ENCODE results near the gene TBC1D2B.

TBC1D2B gene

DNA sequence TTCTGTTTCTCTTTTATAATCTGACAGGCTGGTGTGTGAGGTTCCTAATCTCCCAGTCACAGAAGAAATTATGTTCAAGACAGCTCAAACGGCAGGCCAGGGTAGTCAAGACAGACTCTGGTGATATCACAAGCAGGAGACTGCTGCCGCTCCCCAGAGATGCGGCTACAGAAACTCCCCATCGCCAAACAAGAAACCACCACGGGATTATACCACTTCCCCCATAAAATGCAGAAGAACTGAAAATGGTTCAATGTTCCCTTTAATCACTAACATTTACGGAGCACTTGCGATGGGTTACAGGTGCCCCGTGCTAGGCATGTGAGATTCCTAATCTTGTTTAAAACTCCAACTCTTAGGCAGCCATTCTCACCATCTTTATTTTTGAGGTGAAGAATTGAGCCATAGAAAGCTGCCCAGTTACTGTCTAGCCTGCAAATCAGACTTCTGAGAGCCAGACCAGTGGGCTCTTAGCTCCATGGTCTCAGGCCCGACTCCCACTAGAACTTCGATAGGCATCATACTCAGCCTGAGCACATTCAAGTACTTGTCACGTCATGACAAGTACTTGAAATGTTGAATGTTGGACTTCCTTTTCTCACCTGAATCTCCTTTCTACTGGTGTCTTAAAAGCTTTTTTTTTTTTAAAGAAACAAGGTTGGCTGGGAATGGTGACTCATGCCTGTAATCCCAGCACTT is 58.4 kb downstream of the TBC1D2B start:
- no CpG with 5 or more reads among the region's 11 CpGs for WGBS, 2 donors (ENCODE audit: extremely low coverage in 2 of 2, insufficient read length in 2 of 2, insufficient replicate concordance in 1 of 2)
- Histone ChIP-seq H2AFZ (ENCODE audit: low read length) (no peak overlapping the region), H2AK5ac (ENCODE audit: low read depth, low read length) (no peak overlapping the region), H3K36me3 (replicated peaks in 1 of 2; ENCODE audit: control insufficient read depth in 2 of 2, insufficient read depth in 2 of 2, low read length in 2 of 2) (peaks cover 9 to 38% of the 10 kb centered on the region in 2 donors), H3K23ac (ENCODE audit: low read depth, low read length, poor library complexity) (no peak overlapping the region), H3K4me3 (ENCODE audit: low read length in 2 of 2) (no peak overlapping the region), H3K4me2 (ENCODE audit: insufficient read depth, low read length, poor library complexity, severe bottlenecking) (no peak overlapping the region), H3K18ac (ENCODE audit: low read length) (no peak overlapping the region), H2BK120ac (ENCODE audit: low read depth, low read length) (no peak overlapping the region), H3K27me3 (ENCODE audit: control insufficient read depth in 3 of 3, insufficient read depth in 3 of 3, low read depth in 1 of 3, low read length in 3 of 3) (no peaks in the 10 kb centered on the region), H3K4me1 (ENCODE audit: control insufficient read depth in 2 of 2, insufficient read depth in 1 of 2, low read depth in 1 of 2, low read length in 2 of 2) (peaks cover 0 to 1% of the 10 kb centered on the region in 2 donors), H2BK15ac (ENCODE audit: low read length) (no peak overlapping the region), H3K9ac (ENCODE audit: low read depth, low read length, poor library complexity) (no peak overlapping the region), H2BK12ac (ENCODE audit: low read length) (no peak overlapping the region), H2BK5ac (ENCODE audit: low read length) (no peak overlapping the region), H3K4ac (ENCODE audit: low read length) (no peak overlapping the region), H3K79me1 (ENCODE audit: low read depth, low read length) (no peaks in the 10 kb centered on the region), H4K91ac (ENCODE audit: low read depth, low read length, poor library complexity) (no peak overlapping the region), H3K14ac (ENCODE audit: low read length) (no peak overlapping the region), H4K8ac (ENCODE audit: low read depth, low read length) (no peak overlapping the region), H3K27ac (replicated peaks; ENCODE audit: low read length) (no peak overlapping the region), H3K9me3 (replicated peaks in 1 of 2; ENCODE audit: control insufficient read depth in 2 of 2, insufficient read depth in 1 of 2, low read depth in 1 of 2, low read length in 2 of 2) (no peaks in the 10 kb centered on the region)
- DNase-seq (ENCODE audit: low spot score) = no peak

GRCh38 chr15:78018445-78018844 is 59.1 kb downstream of the TBC1D2B start:
- Histone ChIP-seq H3K18ac (ENCODE audit: low read length) (no peak overlapping the region), H4K8ac (ENCODE audit: low read depth, low read length) (no peak overlapping the region), H2AFZ (ENCODE audit: low read length) (no peak overlapping the region), H3K79me1 (ENCODE audit: low read depth, low read length) (no peaks in the 10 kb centered on the region), H2BK120ac (ENCODE audit: low read depth, low read length) (no peak overlapping the region), H4K91ac (ENCODE audit: low read depth, low read length, poor library complexity) (no peak overlapping the region), H3K9me3 (replicated peaks in 1 of 2; ENCODE audit: control insufficient read depth in 2 of 2, insufficient read depth in 1 of 2, low read depth in 1 of 2, low read length in 2 of 2) (no peaks in the 10 kb centered on the region), H3K23ac (ENCODE audit: low read depth, low read length, poor library complexity) (no peak overlapping the region), H3K4me2 (ENCODE audit: insufficient read depth, low read length, poor library complexity, severe bottlenecking) (no peak overlapping the region), H3K36me3 (replicated peaks in 1 of 2; ENCODE audit: control insufficient read depth in 2 of 2, insufficient read depth in 2 of 2, low read length in 2 of 2) (peaks cover 7 to 32% of the 10 kb centered on the region in 2 donors), H2AK5ac (ENCODE audit: low read depth, low read length) (no peak overlapping the region), H3K4ac (ENCODE audit: low read length) (no peak overlapping the region), H3K9ac (ENCODE audit: low read depth, low read length, poor library complexity) (no peak overlapping the region), H2BK5ac (ENCODE audit: low read length) (no peak overlapping the region), H2BK15ac (ENCODE audit: low read length) (no peak overlapping the region), H3K4me1 (ENCODE audit: control insufficient read depth in 2 of 2, insufficient read depth in 1 of 2, low read depth in 1 of 2, low read length in 2 of 2) (peaks cover 0 to 1% of the 10 kb centered on the region in 2 donors), H3K27me3 (ENCODE audit: control insufficient read depth in 3 of 3, insufficient read depth in 3 of 3, low read depth in 1 of 3, low read length in 3 of 3) (no peaks in the 10 kb centered on the region), H3K4me3 (ENCODE audit: low read length in 2 of 2) (no peak overlapping the region), H3K14ac (ENCODE audit: low read length) (no peak overlapping the region), H2BK12ac (ENCODE audit: low read length) (no peak overlapping the region), H3K27ac (replicated peaks; ENCODE audit: low read length) (no peak overlapping the region)
- WGBS, 2 donors (ENCODE audit: extremely low coverage in 2 of 2, insufficient read length in 2 of 2, insufficient replicate concordance in 1 of 2) = no CpG with 5 or more reads among the region's 4 CpGs
- DNase-seq (ENCODE audit: low spot score) = no peak

DNA sequence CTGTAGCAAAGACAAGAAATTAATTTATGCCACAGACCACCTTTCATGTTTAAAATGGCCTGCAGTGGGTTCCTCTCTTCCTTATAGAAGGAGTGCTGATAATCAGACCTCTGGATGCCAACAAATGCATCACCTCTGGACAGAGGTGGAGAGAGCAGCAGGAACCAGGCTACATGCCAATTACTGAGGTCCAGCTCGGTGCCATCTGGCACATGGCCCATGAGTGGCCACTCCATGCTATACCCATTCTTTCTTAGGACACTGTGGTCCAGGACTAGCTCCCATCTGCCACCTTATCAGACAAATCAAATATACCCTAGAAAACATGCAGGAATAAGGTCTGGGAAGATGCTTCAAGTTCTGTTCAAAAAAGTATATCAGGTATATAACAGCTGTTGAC is 60.7 kb downstream of the TBC1D2B start:
- H2AK5ac ChIP-seq (ENCODE audit: low read depth, low read length) = no peak overlapping the region
- no peak overlapping the region for H3K18ac ChIP-seq (ENCODE audit: low read length)
- H2AFZ ChIP-seq (ENCODE audit: low read length) = no peak overlapping the region
- H3K27me3 ChIP-seq (ENCODE audit: control insufficient read depth in 3 of 3, insufficient read depth in 3 of 3, low read depth in 1 of 3, low read length in 3 of 3) = no peaks in the 10 kb centered on the region
- H2BK12ac ChIP-seq (ENCODE audit: low read length) = no peak overlapping the region
- H2BK120ac ChIP-seq (ENCODE audit: low read depth, low read length) = no peak overlapping the region
- H3K4me3 ChIP-seq (ENCODE audit: low read length in 2 of 2) = no peak overlapping the region
- H3K36me3 ChIP-seq (replicated peaks in 1 of 2; ENCODE audit: control insufficient read depth in 2 of 2, insufficient read depth in 2 of 2, low read length in 2 of 2) = peaks cover 16 to 37% of the 10 kb centered on the region in 2 donors
- no peak overlapping the region for H3K4me2 ChIP-seq (ENCODE audit: insufficient read depth, low read length, poor library complexity, severe bottlenecking)
- no peaks in the 10 kb centered on the region for H3K9me3 ChIP-seq (replicated peaks in 1 of 2; ENCODE audit: control insufficient read depth in 2 of 2, insufficient read depth in 1 of 2, low read depth in 1 of 2, low read length in 2 of 2)
- H3K4me1 ChIP-seq (ENCODE audit: control insufficient read depth in 2 of 2, insufficient read depth in 1 of 2, low read depth in 1 of 2, low read length in 2 of 2) = peaks cover 0 to 1% of the 10 kb centered on the region in 2 donors
- H2BK15ac ChIP-seq (ENCODE audit: low read length) = no peak overlapping the region
- H4K91ac ChIP-seq (ENCODE audit: low read depth, low read length, poor library complexity) = no peak overlapping the region
- no peaks in the 10 kb centered on the region for H3K79me1 ChIP-seq (ENCODE audit: low read depth, low read length)
- no peak overlapping the region for H2BK5ac ChIP-seq (ENCODE audit: low read length)
- no peak overlapping the region for H4K8ac ChIP-seq (ENCODE audit: low read depth, low read length)
- H3K23ac ChIP-seq (ENCODE audit: low read depth, low read length, poor library complexity) = no peak overlapping the region
- H3K9ac ChIP-seq (ENCODE audit: low read depth, low read length, poor library complexity) = no peak overlapping the region
- no CpG with 5 or more reads among the region's 1 CpG for WGBS, 2 donors (ENCODE audit: extremely low coverage in 2 of 2, insufficient read length in 2 of 2, insufficient replicate concordance in 1 of 2)
- H3K4ac ChIP-seq (ENCODE audit: low read length) = no peak overlapping the region
- no peak overlapping the region for H3K14ac ChIP-seq (ENCODE audit: low read length)
- H3K27ac ChIP-seq (replicated peaks; ENCODE audit: low read length) = no peak overlapping the region
- DNase-seq (ENCODE audit: low spot score) = no peak

GRCh38 chr15:78012643-78013077 is 64.9 kb downstream of the TBC1D2B start:
- H2AFZ ChIP-seq (ENCODE audit: low read length) = no peak overlapping the region
- H3K36me3 ChIP-seq (replicated peaks in 1 of 2; ENCODE audit: control insufficient read depth in 2 of 2, insufficient read depth in 2 of 2, low read length in 2 of 2) = peaks cover 13 to 39% of the 10 kb centered on the region in 2 donors
- H3K79me1 ChIP-seq (ENCODE audit: low read depth, low read length) = no peaks in the 10 kb centered on the region
- DNase-seq (ENCODE audit: low spot score) = no peak
- peak overlapping the region; percentile 74 for H3K23ac ChIP-seq (ENCODE audit: low read depth, low read length, poor library complexity)
- H3K4ac ChIP-seq (ENCODE audit: low read length) = no peak overlapping the region
- H3K9ac ChIP-seq (ENCODE audit: low read depth, low read length, poor library complexity) = no peak overlapping the region
- no peak overlapping the region for H4K91ac ChIP-seq (ENCODE audit: low read depth, low read length, poor library complexity)
- no peak overlapping the region for H3K14ac ChIP-seq (ENCODE audit: low read length)
- H2AK5ac ChIP-seq (ENCODE audit: low read depth, low read length) = no peak overlapping the region
- no peak overlapping the region for H3K4me2 ChIP-seq (ENCODE audit: insufficient read depth, low read length, poor library complexity, severe bottlenecking)
- WGBS, 2 donors (ENCODE audit: extremely low coverage in 2 of 2, insufficient read length in 2 of 2, insufficient replicate concordance in 1 of 2) = no CpG with 5 or more reads among the region's 8 CpGs
- no peak overlapping the region for H2BK15ac ChIP-seq (ENCODE audit: low read length)
- no peak overlapping the region for H2BK12ac ChIP-seq (ENCODE audit: low read length)
- H4K8ac ChIP-seq (ENCODE audit: low read depth, low read length) = no peak overlapping the region
- H3K4me3 ChIP-seq (ENCODE audit: low read length in 2 of 2) = no peak overlapping the region
- no peak overlapping the region for H2BK5ac ChIP-seq (ENCODE audit: low read length)
- no peak overlapping the region for H3K18ac ChIP-seq (ENCODE audit: low read length)
- no peak overlapping the region for H2BK120ac ChIP-seq (ENCODE audit: low read depth, low read length)
- H3K4me1 ChIP-seq (ENCODE audit: control insufficient read depth in 2 of 2, insufficient read depth in 1 of 2, low read depth in 1 of 2, low read length in 2 of 2) = peaks cover 0 to 1% of the 10 kb centered on the region in 2 donors
- H3K9me3 ChIP-seq (replicated peaks in 1 of 2; ENCODE audit: control insufficient read depth in 2 of 2, insufficient read depth in 1 of 2, low read depth in 1 of 2, low read length in 2 of 2) = no peaks in the 10 kb centered on the region
- H3K27me3 ChIP-seq (ENCODE audit: control insufficient read depth in 3 of 3, insufficient read depth in 3 of 3, low read depth in 1 of 3, low read length in 3 of 3) = no peaks in the 10 kb centered on the region
- H3K27ac ChIP-seq (replicated peaks; ENCODE audit: low read length) = no peak overlapping the region
